Gastrocnemius medialis (tissue), 4 donors: Measurements from ENCODE around the gene WEE2. TPM values are rescaled to one million over a fixed set of nuclear protein-coding genes. Genes with fewer than 3 reads are reported as not detected.

ENCODE experiments used
- ATAC-seq, 2 donors: fragments of 150-250 bp; one replicate each; pipeline ENCODE4 v1.9.1; 2016
- DNase-seq, 2 donors: peaks; one replicate each; pipeline ENCODE4 v3.0.0-alpha.2; 2019
- H3K27ac ChIP-seq, 4 donors: fragments of 200-600 bp; sonication (generic); 1 replicate in 1 of 4; 2 replicates in 3 of 4; pipeline ENCODE4 v1.5.1; 2016 to 2018; ENCODE audit warnings: mild to moderate bottlenecking in 2 of 4, moderate library complexity in 1 of 4
- H3K27me3 ChIP-seq, 3 donors: fragments of 200-600 bp; sonication (generic) in 2 of 3; 1 replicate in 1 of 3; 2 replicates in 2 of 3; pipeline versions ENCODE4 v1.5.1 to v1.6.0; 2016 to 2019; ENCODE audit warnings: mild to moderate bottlenecking in 1 of 3, moderate library complexity in 1 of 3
- H3K36me3 ChIP-seq, 2 donors: fragments of 200-600 bp; sonication (generic) in 1 of 2; one replicate each; pipeline ENCODE4 v1.5.1; 2017 to 2018
- H3K4me1 ChIP-seq, 2 donors: fragments of 200-600 bp; sonication (generic) in 1 of 2; one replicate each; pipeline ENCODE4 v1.5.1; 2016 to 2017; ENCODE audit warnings: mild to moderate bottlenecking in 2 of 2
- H3K4me3 ChIP-seq, 4 donors: fragments of 200-600 bp; sonication (generic) in 3 of 4; 1 replicate in 1 of 4; 2 replicates in 3 of 4; pipeline ENCODE4 v1.5.1; 2016 to 2019; ENCODE audit warnings: mild to moderate bottlenecking in 2 of 4
- H3K9me3 ChIP-seq, 3 donors: fragments of 200-600 bp; sonication (generic) in 2 of 3; 1 replicate in 1 of 3; 2 replicates in 2 of 3; pipeline ENCODE4 v1.5.1; 2016 to 2019
- CTCF ChIP-seq, 5 experiments: fragments of 450-650 bp in 3 of 5; fragments of 200-600 bp in 2 of 5; sonication (generic) in 2 of 5; IDR thresholded peaks in 4 of 5; conservative IDR thresholded peaks in 1 of 5; 1 replicate in 4 of 5; 2 replicates in 1 of 5; pipeline ENCODE4 v1.5.1; 2016 to 2019; ENCODE audit warnings: antibody characterized with exemption in 5 of 5, mild to moderate bottlenecking in 3 of 5, moderate library complexity in 3 of 5
- POLR2A ChIP-seq, 2 donors: fragments of 450-650 bp; IDR thresholded peaks; one replicate each; pipeline ENCODE4 v1.6.1; 2017; ENCODE audit warnings: antibody characterized with exemption in 2 of 2, mild to moderate bottlenecking in 2 of 2, moderate library complexity in 2 of 2
- in situ Hi-C, 4 donors: fragments of 200-750 bp; cut with MboI; loops; one replicate each; pipeline versions ENCODE4 v1.15.0 to v1.8.0; 2017; ENCODE audit warnings: low sequenced_read_pairs in 4 of 4
- intact Hi-C: fragments of 100-400 bp; cut with DNase I; formaldehyde crosslinking; loops from one replicate; pipeline ENCODE4 v1.15.1; 2023; ENCODE audit warnings: low total_unique reads
- total RNA-seq, 4 donors: library from RNA; depleted of rRNA; stranded (reverse); fragments of >200 nt; gene quantifications; one replicate each; pipeline versions ENCODE4 v1.1.0 to v1.2.3, GENCODE V29; 2016

Gene WEE2
- total RNA-seq, 4 donors from 2014 or later = not detected

- Histone ChIP-seq H3K36me3 (peaks cover 0 to 41% of the 10 kb centered on the region in 2 donors), H3K4me1 (peaks cover 15 to 18% of the 10 kb centered on the region in 2 donors), H3K27me3 (no peaks in the 10 kb centered on the region), H3K4me3 (peak overlapping the region; percentile 74 to 97 (median 84)), H3K9me3 (no peaks in the 10 kb centered on the region), H3K27ac (peak overlapping the region; percentile 81 to 87 (median 84))
- ATAC-seq (no peak), DNase-seq (no peak)
- intact Hi-C loops (loop anchor here (1.0 to 2.0 kb wide), 4 partner anchors 36 to 813 kb away; partner anchors contain the start of gene DENND11), in situ Hi-C loops (loop anchor here in 1 of 4 donors (25.0 kb wide), 1 partner anchor 726 kb away; the partner anchor contains the start of gene MRPS33)
- TF ChIP-seq POLR2A (IDR thresholded peaks at IDR 0.05) = no peak
- no peak for TF ChIP-seq CTCF (IDR thresholded peaks at IDR 0.05 in 4 of 5, conservative IDR thresholded peaks at IDR 0.05 in 1 of 5)
These were observed 30.4 kb downstream of the WEE2 start for GRCh38 chr7:141738592-141739013.

GRCh38 chr7:141739250-141739649 lies 31.1 kb downstream of the WEE2 start:
- in situ Hi-C loops = loop anchor here in 1 of 4 donors (25.0 kb wide), 1 partner anchor 727 kb away; the partner anchor contains the start of gene MRPS33
- peak overlapping the region; percentile 74 to 97 (median 84) for H3K4me3 ChIP-seq

GRCh38 chr7:141742229-141742628 lies 34.1 kb downstream of the WEE2 start:
- in situ Hi-C loops (loop anchor here in 1 of 4 donors (25.0 kb wide), 1 partner anchor 730 kb away; the partner anchor contains the start of gene MRPS33), intact Hi-C loops (no loop called here)
- no peak overlapping the region for H3K27ac ChIP-seq
- TF ChIP-seq CTCF (IDR thresholded peaks at IDR 0.05 in 4 of 5, conservative IDR thresholded peaks at IDR 0.05 in 1 of 5) (no peak), POLR2A (IDR thresholded peaks at IDR 0.05) (no peak)
- H3K4me3 ChIP-seq = no peak overlapping the region
- H3K4me1 ChIP-seq = peaks cover 15 to 16% of the 10 kb centered on the region in 2 donors
- DNase-seq (no peak), ATAC-seq (no peak)
- no peaks in the 10 kb centered on the region for H3K9me3 ChIP-seq
- H3K36me3 ChIP-seq = peaks cover 0 to 77% of the 10 kb centered on the region in 2 donors
- H3K27me3 ChIP-seq = no peaks in the 10 kb centered on the region

More at GRCh38 chr7:141739250-141739649, 31.1 kb downstream of the WEE2 start:
- no peak for TF ChIP-seq CTCF (IDR thresholded peaks at IDR 0.05 in 4 of 5, conservative IDR thresholded peaks at IDR 0.05 in 1 of 5)
- TF ChIP-seq POLR2A (IDR thresholded peaks at IDR 0.05) = no peak
- no peak for ATAC-seq
- H3K9me3 ChIP-seq = no peaks in the 10 kb centered on the region
- H3K36me3 ChIP-seq = peaks cover 0 to 48% of the 10 kb centered on the region in 2 donors
- peak overlapping the region in 2 of 4 donors; percentile 81 to 85 for H3K27ac ChIP-seq
- no peaks in the 10 kb centered on the region for H3K27me3 ChIP-seq
- intact Hi-C loops = loop anchor here (2.0 kb wide), 1 partner anchor 36 kb away; the partner anchor contains the start of gene DENND11
- DNase-seq = no peak
- H3K4me1 ChIP-seq = peaks cover 15 to 18% of the 10 kb centered on the region in 2 donors

GRCh38 chr7:141744131-141744530 lies 36.0 kb downstream of the WEE2 start:
- Histone ChIP-seq H3K9me3 (no peaks in the 10 kb centered on the region), H3K27me3 (no peaks in the 10 kb centered on the region), H3K4me3 (no peak overlapping the region), H3K36me3 (peaks cover 0 to 95% of the 10 kb centered on the region in 2 donors), H3K27ac (no peak overlapping the region), H3K4me1 (peaks cover 5 to 10% of the 10 kb centered on the region in 2 donors)
- in situ Hi-C loops (loop anchor here in 1 of 4 donors (25.0 kb wide), 1 partner anchor 732 kb away; the partner anchor contains the start of gene MRPS33), intact Hi-C loops (no loop called here)
- no peak for TF ChIP-seq CTCF (IDR thresholded peaks at IDR 0.05 in 4 of 5, conservative IDR thresholded peaks at IDR 0.05 in 1 of 5)
- TF ChIP-seq POLR2A (IDR thresholded peaks at IDR 0.05) = no peak
- DNase-seq (no peak), ATAC-seq (no peak)
